ENCODE results near the gene ADCY4.

The ADCY4 gene

DNA sequence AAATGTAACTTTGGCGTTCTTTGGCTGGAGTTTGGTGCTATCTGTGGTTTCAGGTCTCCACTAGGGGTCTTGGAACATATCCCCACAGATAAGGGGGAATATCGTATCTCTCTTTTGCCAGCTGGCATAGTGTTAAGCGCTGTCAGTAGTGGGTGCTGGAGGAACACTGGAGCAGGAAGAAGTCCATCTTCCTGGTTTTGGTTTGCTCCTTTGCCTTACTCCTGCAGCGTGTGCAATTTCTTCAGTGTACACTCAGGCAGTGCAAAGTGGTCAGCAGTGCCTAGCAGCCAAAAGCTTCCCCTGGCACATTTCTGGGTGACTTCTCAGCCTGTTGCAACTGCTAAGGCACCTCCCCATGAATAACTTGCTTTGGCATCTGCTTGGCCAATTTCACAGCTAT lies 16.6 kb upstream of the ADCY4 start:
- TF ChIP-seq, protein P1, sequence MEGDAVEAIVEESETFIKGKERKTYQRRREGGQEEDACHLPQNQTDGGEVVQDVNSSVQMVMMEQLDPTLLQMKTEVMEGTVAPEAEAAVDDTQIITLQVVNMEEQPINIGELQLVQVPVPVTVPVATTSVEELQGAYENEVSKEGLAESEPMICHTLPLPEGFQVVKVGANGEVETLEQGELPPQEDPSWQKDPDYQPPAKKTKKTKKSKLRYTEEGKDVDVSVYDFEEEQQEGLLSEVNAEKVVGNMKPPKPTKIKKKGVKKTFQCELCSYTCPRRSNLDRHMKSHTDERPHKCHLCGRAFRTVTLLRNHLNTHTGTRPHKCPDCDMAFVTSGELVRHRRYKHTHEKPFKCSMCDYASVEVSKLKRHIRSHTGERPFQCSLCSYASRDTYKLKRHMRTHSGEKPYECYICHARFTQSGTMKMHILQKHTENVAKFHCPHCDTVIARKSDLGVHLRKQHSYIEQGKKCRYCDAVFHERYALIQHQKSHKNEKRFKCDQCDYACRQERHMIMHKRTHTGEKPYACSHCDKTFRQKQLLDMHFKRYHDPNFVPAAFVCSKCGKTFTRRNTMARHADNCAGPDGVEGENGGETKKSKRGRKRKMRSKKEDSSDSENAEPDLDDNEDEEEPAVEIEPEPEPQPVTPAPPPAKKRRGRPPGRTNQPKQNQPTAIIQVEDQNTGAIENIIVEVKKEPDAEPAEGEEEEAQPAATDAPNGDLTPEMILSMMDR (IDR thresholded peaks at IDR 0.05; ENCODE audit: insufficient read depth, low read length), result no peak
- TF ChIP-seq SPI1 (IDR thresholded peaks at IDR 0.05; ENCODE audit: borderline replicate concordance, low read depth), result no peak
- TF ChIP-seq GABPA (IDR thresholded peaks at IDR 0.05; ENCODE audit: low read depth), result no peak
- TF ChIP-seq POLR2AphosphoS5 (IDR thresholded peaks at IDR 0.05; ENCODE audit: low read depth), result no peak
- TF ChIP-seq, protein P2, sequence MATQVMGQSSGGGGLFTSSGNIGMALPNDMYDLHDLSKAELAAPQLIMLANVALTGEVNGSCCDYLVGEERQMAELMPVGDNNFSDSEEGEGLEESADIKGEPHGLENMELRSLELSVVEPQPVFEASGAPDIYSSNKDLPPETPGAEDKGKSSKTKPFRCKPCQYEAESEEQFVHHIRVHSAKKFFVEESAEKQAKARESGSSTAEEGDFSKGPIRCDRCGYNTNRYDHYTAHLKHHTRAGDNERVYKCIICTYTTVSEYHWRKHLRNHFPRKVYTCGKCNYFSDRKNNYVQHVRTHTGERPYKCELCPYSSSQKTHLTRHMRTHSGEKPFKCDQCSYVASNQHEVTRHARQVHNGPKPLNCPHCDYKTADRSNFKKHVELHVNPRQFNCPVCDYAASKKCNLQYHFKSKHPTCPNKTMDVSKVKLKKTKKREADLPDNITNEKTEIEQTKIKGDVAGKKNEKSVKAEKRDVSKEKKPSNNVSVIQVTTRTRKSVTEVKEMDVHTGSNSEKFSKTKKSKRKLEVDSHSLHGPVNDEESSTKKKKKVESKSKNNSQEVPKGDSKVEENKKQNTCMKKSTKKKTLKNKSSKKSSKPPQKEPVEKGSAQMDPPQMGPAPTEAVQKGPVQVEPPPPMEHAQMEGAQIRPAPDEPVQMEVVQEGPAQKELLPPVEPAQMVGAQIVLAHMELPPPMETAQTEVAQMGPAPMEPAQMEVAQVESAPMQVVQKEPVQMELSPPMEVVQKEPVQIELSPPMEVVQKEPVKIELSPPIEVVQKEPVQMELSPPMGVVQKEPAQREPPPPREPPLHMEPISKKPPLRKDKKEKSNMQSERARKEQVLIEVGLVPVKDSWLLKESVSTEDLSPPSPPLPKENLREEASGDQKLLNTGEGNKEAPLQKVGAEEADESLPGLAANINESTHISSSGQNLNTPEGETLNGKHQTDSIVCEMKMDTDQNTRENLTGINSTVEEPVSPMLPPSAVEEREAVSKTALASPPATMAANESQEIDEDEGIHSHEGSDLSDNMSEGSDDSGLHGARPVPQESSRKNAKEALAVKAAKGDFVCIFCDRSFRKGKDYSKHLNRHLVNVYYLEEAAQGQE (IDR thresholded peaks at IDR 0.05; ENCODE audit: insufficient replicate concordance, low read depth), result no peak
- DNase-seq (ENCODE audit: low read depth in 1 of 2, low spot score in 1 of 2), result no peak
- H3K27ac ChIP-seq (replicated peaks), result no peak overlapping the region
- no peak overlapping the region for H3K4me3 ChIP-seq (replicated peaks; ENCODE audit: insufficient read depth, low read length)
- no peaks in the 10 kb centered on the region for H3K27me3 ChIP-seq (ENCODE audit: insufficient read depth, poor library complexity, severe bottlenecking)

DNA sequence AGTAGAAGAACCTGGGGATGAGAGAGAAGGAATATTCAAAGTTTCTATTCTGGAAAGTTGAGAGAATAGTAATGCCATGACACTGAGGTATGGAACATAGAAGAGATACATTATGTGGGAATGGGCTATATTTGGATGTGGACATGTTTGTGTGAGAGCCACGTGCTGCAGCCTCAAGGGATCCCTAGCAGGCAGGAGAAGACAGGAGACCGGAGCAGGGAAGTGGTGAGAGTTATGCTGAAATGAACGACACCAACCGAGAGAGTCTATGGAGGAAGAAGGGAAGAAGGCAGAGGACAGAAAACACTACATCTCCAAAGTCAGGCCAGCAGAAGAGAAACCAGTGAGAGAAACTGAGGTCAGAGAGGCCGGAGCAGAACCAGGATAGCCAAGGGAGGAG lies 14.9 kb upstream of the ADCY4 start:
- TF ChIP-seq, protein P2 (IDR thresholded peaks at IDR 0.05; ENCODE audit: insufficient replicate concordance, low read depth), result no peak
- TF ChIP-seq POLR2AphosphoS5 (IDR thresholded peaks at IDR 0.05; ENCODE audit: low read depth), result no peak
- no peak for TF ChIP-seq SPI1 (IDR thresholded peaks at IDR 0.05; ENCODE audit: borderline replicate concordance, low read depth)
- no peak for TF ChIP-seq GABPA (IDR thresholded peaks at IDR 0.05; ENCODE audit: low read depth)
- TF ChIP-seq, protein P1 (IDR thresholded peaks at IDR 0.05; ENCODE audit: insufficient read depth, low read length), result no peak
- H3K27ac ChIP-seq (replicated peaks), result no peak overlapping the region
- no peak for DNase-seq (ENCODE audit: low read depth in 1 of 2, low spot score in 1 of 2)
- H3K4me3 ChIP-seq (replicated peaks; ENCODE audit: insufficient read depth, low read length), result no peak overlapping the region
- H3K27me3 ChIP-seq (ENCODE audit: insufficient read depth, poor library complexity, severe bottlenecking), result no peaks in the 10 kb centered on the region

DNA sequence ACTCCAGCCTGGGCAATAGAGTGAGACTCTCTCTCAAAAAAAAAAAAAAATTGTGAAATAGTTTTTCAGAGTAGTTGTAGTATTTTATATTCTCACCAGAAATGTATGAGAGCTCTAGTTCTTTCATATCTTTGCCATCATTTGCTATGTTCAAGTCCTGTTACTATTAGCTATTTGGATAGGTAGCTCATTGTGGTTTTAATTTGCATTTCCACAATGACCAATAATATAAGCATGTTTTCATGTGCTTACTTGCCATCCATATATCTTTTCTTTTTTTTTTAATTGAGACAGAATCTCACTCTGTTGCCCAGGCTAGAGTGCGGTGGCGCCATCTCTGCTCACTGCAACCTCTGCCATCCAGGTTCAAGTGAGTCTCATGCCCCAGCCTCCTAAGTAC lies 13.3 kb upstream of the ADCY4 start:
- Histone ChIP-seq H3K4me3 (replicated peaks; ENCODE audit: insufficient read depth, low read length) (no peak overlapping the region), H3K27me3 (ENCODE audit: insufficient read depth, poor library complexity, severe bottlenecking) (no peaks in the 10 kb centered on the region), H3K27ac (replicated peaks) (no peak overlapping the region)
- DNase-seq (ENCODE audit: low read depth in 1 of 2, low spot score in 1 of 2), result no peak
- no peak for TF ChIP-seq POLR2AphosphoS5 (IDR thresholded peaks at IDR 0.05; ENCODE audit: low read depth)
- TF ChIP-seq GABPA (IDR thresholded peaks at IDR 0.05; ENCODE audit: low read depth), result no peak
- TF ChIP-seq, protein P2 (IDR thresholded peaks at IDR 0.05; ENCODE audit: insufficient replicate concordance, low read depth), result no peak
- TF ChIP-seq, protein P1 (IDR thresholded peaks at IDR 0.05; ENCODE audit: insufficient read depth, low read length), result no peak

All from HL-60 (cell line).